ENCODE results near the gene SEMA7A. TPM values are rescaled to one million over a fixed set of nuclear protein-coding genes. Genes with fewer than 3 reads are reported as not detected.
"Not testable (repeated sequence)": the region's sequence is repeated elsewhere in the genome, so short reads cannot be mapped to it uniquely, and the experiment has no call there.

The SEMA7A gene
- total RNA-seq, 4 donors from 2014 or later, result 31.8 to 35.6 (median 33.8) TPM

GRCh38 chr15:74390647-74391288 lies 43.0 kb downstream of the SEMA7A start:
- no peak for TF ChIP-seq CTCF (IDR thresholded peaks at IDR 0.05)
- TF ChIP-seq POLR2A (IDR thresholded peaks at IDR 0.05), result no peak
- TF ChIP-seq EP300 (IDR thresholded peaks at IDR 0.05), result no peak
- DNase-seq (ENCODE audit: low spot score in 2 of 2), result no peak
- Histone ChIP-seq H3K4me1 (peaks cover 0 to 19% (median 4%) of the 10 kb centered on the region in 4 donors), H3K4me3 (no peak overlapping the region), H3K27ac (no peak overlapping the region), H3K27me3 (no peaks in the 10 kb centered on the region), H3K36me3 (no peaks in the 10 kb centered on the region), H3K9me3 (no peaks in the 10 kb centered on the region)
- WGBS, 2 donors, result 83 to 84% methylated on average over 12 of the region's 12 CpGs

- H3K27me3 ChIP-seq; H3K27ac ChIP-seq; H3K4me3 ChIP-seq; H3K36me3 ChIP-seq; DNase-seq (ENCODE audit: low spot score in 2 of 2); H3K9me3 ChIP-seq: not testable (repeated sequence)
- peaks cover 0 to 25% (median 8%) of the 10 kb centered on the region in 4 donors for H3K4me1 ChIP-seq
- 94% methylated on average over 11 of the region's 11 CpGs for WGBS, 2 donors
Observed at GRCh38 chr15:74390049-74390646, 43.6 kb downstream of the SEMA7A start.

GRCh38 chr15:74389241-74390048 lies 44.3 kb downstream of the SEMA7A start:
- Histone ChIP-seq H3K36me3 (no peaks in the 10 kb centered on the region), H3K27me3 (no peaks in the 10 kb centered on the region), H3K4me1 (peaks cover 0 to 31% (median 13%) of the 10 kb centered on the region in 4 donors), H3K9me3 (no peaks in the 10 kb centered on the region), H3K4me3 (no peak overlapping the region), H3K27ac (no peak overlapping the region)
- TF ChIP-seq POLR2A (IDR thresholded peaks at IDR 0.05), result no peak
- no peak for TF ChIP-seq CTCF (IDR thresholded peaks at IDR 0.05)
- TF ChIP-seq EP300 (IDR thresholded peaks at IDR 0.05), result no peak
- 63 to 80% methylated on average over 14 of the region's 20 CpGs for WGBS, 2 donors
- no peak for DNase-seq (ENCODE audit: low spot score in 2 of 2)

GRCh38 chr15:74388363-74388951 lies 45.3 kb downstream of the SEMA7A start:
- Histone ChIP-seq H3K4me1 (peaks cover 0 to 31% (median 16%) of the 10 kb centered on the region in 4 donors), H3K27me3 (no peaks in the 10 kb centered on the region), H3K36me3 (no peaks in the 10 kb centered on the region), H3K4me3 (no peak overlapping the region), H3K27ac (no peak overlapping the region), H3K9me3 (no peaks in the 10 kb centered on the region)
- TF ChIP-seq POLR2A (IDR thresholded peaks at IDR 0.05), result no peak
- no peak for TF ChIP-seq CTCF (IDR thresholded peaks at IDR 0.05)
- TF ChIP-seq EP300 (IDR thresholded peaks at IDR 0.05), result no peak
- no peak for DNase-seq (ENCODE audit: low spot score in 2 of 2)
- 74 to 76% methylated on average over 8 to 9 of the region's 10 CpGs for WGBS, 2 donors

GRCh38 chr15:74387621-74388362 lies 46.0 kb downstream of the SEMA7A start:
- 66 to 77% methylated on average over 10 of the region's 10 CpGs for WGBS, 2 donors
- no peak for TF ChIP-seq CTCF (IDR thresholded peaks at IDR 0.05)
- H3K9me3 ChIP-seq, result no peaks in the 10 kb centered on the region
- no peak overlapping the region for H3K27ac ChIP-seq
- H3K36me3 ChIP-seq, result no peaks in the 10 kb centered on the region
- H3K4me3 ChIP-seq, result no peak overlapping the region
- no peak for DNase-seq (ENCODE audit: low spot score in 2 of 2)
- no peaks in the 10 kb centered on the region for H3K27me3 ChIP-seq
- H3K4me1 ChIP-seq, result peaks cover 0 to 33% (median 18%) of the 10 kb centered on the region in 4 donors

Data from tibial nerve (tissue), 4 donors.